IPS-20b (cell line): ENCODE measurements around the gene CLK2.
A peak's percentile ranks its signal among the peaks of the same experiment; 100 is the strongest.

Experiments
- H3K27ac ChIP-seq: one replicate; pipeline ENCODE4 v1.5.1; 2013; ENCODE audit warnings: low read length
- H3K27me3 ChIP-seq: 2 replicates; pipeline ENCODE4 v1.6.1; 2013; ENCODE audit warnings: mild to moderate bottlenecking, low read length, inconsistent platforms; ENCODE audit not compliant: insufficient read depth
- H3K36me3 ChIP-seq: 2 replicates; pipeline ENCODE4 v1.6.1; 2013; ENCODE audit warnings: low read depth, mild to moderate bottlenecking, inconsistent platforms, low read length, moderate library complexity; ENCODE audit not compliant: insufficient read depth
- H3K4me1 ChIP-seq: 2 replicates; pipeline ENCODE4 v1.6.1; 2013; ENCODE audit warnings: mild to moderate bottlenecking, control low read depth, inconsistent platforms, low read length, moderate library complexity; ENCODE audit not compliant: insufficient read depth
- H3K4me3 ChIP-seq: 2 replicates; pipeline ENCODE4 v1.5.1; 2013; ENCODE audit warnings: mild to moderate bottlenecking, low read length, inconsistent platforms
- H3K9ac ChIP-seq: 2 replicates; pipeline ENCODE4 v1.6.1; 2013; ENCODE audit warnings: low read depth, mild to moderate bottlenecking, inconsistent platforms, low read length, moderate library complexity
- H3K9me3 ChIP-seq: 2 replicates; pipeline ENCODE4 v1.6.1; 2013; ENCODE audit warnings: mild to moderate bottlenecking, low read depth, low read length, inconsistent platforms; ENCODE audit not compliant: insufficient read depth

CLK2 gene

DNA sequence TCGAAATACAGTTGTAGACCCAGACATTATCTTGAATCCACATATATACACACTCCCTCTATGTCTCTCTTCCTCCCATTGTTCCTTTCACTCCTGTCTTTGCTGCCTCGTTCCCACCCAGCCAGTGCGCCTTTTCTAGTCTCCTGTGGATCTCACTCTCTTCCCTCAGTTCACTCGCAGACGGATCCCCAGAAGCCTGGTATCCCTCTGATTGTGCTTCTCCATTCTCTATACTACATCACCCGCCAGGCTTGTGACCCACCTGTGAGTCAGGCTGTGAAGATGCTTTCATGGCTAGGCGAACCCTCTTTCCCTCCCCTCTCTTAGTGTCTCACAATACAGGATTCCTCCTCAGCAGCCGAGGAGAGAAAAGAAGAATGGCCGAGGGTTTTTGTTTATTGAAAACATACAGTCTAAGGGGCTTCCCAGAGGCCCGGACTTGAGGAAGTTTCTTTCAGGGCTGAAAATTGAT lies 5.4 kb upstream of the CLK2 start:
- Histone ChIP-seq H3K4me1 (peaks cover 13% of the 10 kb centered on the region), H3K27ac (no peak overlapping the region), H3K36me3 (no peaks in the 10 kb centered on the region), H3K9ac (peak overlapping the region; percentile 7; the same call in 1 of the 2 replicates), H3K27me3 (peaks cover 15% of the 10 kb centered on the region), H3K9me3 (no peaks in the 10 kb centered on the region), H3K4me3 (peak overlapping the region; percentile 40; the same call in 1 of the 2 replicates)

DNA sequence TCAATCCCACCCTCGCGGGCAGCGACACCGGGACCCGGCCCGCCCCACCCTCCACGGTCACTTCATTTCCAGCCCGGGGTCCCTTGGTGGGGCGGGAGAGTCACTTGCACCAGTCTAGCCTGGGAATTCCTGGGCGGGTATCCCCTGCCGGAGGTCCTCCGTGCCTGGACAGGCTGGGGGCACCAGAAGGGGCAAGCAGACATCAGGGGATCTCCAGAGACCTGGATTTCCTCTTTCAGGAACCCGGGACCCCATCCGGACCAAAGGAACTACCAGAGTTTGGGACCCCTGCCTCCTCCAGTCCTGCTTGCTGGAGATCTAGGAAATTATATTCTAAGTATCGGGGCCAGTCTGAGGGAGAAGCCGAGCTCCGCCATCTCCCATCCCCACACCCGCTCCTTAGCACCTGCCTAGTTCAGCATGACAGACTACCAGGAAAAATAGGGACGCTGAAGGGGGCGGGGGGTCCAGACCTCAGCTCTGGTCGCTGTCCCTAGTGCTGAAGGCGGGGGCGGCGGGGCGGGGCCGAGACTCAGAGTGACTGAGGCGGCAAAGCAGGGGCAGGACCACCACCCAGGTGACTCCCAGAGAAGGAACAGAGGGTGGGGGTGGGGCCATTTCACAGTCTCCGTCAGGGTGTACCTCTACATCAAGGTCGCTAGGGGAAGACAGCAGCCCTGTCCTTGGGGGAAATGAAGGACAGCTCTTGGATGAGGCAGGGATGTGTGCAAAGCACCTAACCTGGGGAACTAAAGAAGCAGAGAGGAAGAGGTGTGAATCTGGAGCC lies 4.8 kb upstream of the CLK2 start:
- peaks cover 15% of the 10 kb centered on the region for H3K4me1 ChIP-seq
- H3K9ac ChIP-seq = peak overlapping the region; percentile 41; the same call in 1 of the 2 replicates
- no peaks in the 10 kb centered on the region for H3K9me3 ChIP-seq
- peaks cover 15% of the 10 kb centered on the region for H3K27me3 ChIP-seq
- H3K36me3 ChIP-seq = no peaks in the 10 kb centered on the region
- peak overlapping the region; percentile 70 for H3K4me3 ChIP-seq
- H3K27ac ChIP-seq = no peak overlapping the region

DNA sequence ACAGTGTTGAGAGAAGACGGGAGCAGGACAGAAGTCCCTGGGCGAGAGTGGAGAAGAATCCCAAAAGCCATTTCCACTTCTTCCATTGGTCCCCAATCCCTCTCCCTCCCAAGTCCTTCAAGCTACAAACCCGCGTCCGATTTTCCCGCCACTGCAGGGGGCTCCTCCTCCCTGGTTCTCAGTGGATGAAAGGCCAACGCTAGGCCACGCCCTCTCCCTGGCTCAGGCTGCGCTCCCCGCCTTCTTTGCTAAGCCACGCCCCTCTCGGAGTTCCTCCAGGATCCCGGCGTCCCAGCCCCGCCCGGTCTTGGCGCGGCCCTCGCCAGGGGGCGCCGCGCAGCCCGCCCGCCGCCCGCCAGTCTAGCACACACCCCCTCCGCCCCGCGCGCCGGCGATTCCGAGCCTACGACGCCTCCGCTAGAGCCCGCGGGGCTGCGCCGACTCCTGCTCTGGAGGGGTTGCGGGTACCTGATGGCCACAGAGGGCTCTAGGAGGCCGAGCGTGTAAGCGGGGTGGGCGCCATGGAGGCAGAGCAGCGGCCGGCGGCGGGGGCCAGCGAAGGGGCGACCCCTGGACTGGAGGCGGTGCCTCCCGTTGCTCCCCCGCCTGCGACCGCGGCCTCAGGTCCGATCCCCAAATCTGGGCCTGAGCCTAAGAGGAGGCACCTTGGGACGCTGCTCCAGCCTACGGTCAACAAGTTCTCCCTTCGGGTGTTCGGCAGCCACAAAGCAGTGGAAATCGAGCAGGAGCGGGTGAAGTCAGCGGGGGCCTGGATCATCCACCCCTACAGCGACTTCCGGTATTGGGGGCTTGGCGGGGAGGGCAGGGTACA lies 4.0 kb upstream of the CLK2 start, which contains the start of gene HCN3:
Gene HCN3 (plus strand): TSS at position 394 of the 832 bp plus-strand sequence. CDS start 128 bp downstream, at position 522.
- H3K27ac ChIP-seq = no peak within 1 kb of the TSS
- peaks cover 15% of the 10 kb centered on the region for H3K4me1 ChIP-seq
- H3K4me3 ChIP-seq = peak within 1 kb of the TSS; percentile 70
- no peaks in the 10 kb centered on the region for H3K36me3 ChIP-seq
- peak within 1 kb of the TSS; percentile 41; the same call in 1 of the 2 replicates for H3K9ac ChIP-seq
- H3K27me3 ChIP-seq = peaks cover 15% of the 10 kb centered on the region
- no peaks in the 10 kb centered on the region for H3K9me3 ChIP-seq

DNA sequence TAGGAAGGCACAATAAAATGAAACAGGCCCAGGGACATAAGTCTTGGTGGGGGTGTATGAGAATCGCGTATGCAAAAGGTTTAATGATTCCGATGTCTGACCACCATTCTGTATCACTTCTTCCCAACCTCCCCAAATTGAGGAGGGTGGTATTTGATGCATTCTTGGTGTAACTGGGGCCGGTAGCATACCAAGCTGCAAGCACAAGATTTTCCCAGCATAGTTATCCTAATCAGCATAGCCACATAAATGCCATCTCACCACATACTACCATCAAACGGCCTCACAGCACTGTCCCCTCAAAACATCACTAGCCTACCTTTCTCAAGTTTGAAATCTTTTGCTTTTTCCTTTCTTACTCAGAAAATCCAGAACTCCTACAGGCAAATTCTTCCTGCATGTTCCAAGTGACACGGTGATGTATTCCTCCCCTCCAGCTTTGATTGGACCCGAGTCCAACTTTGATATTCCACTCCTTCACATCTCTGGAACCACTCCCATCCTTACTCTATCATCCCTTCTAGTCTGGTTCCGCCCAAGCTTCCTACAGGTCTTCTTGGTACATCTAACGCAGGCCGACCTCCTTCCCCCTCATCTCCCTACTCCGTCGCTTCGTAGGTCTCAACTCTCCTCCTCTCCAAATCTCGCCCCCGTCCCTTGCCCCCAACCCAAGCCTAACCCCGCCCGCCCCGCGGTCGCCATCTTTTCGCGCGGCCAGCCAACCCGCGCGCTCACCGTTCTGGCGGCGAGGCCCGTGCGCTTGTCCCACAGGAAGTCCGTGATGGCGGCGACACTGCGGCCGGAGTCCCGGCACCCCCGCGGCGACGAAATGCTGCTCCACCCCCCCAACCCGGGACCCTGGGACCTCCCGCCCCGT lies 600 bp downstream of the CLK2 start:
- H3K4me1 ChIP-seq = peaks cover 5% of the 10 kb centered on the region; the same call in 1 of the 2 replicates
- H3K36me3 ChIP-seq = peaks cover 39% of the 10 kb centered on the region
- H3K4me3 ChIP-seq = peak overlapping the region; percentile 98
- peak overlapping the region; percentile 96 for H3K9ac ChIP-seq
- H3K27me3 ChIP-seq = peaks cover 15% of the 10 kb centered on the region
- peak overlapping the region; percentile 84 for H3K27ac ChIP-seq
- no peaks in the 10 kb centered on the region for H3K9me3 ChIP-seq

DNA sequence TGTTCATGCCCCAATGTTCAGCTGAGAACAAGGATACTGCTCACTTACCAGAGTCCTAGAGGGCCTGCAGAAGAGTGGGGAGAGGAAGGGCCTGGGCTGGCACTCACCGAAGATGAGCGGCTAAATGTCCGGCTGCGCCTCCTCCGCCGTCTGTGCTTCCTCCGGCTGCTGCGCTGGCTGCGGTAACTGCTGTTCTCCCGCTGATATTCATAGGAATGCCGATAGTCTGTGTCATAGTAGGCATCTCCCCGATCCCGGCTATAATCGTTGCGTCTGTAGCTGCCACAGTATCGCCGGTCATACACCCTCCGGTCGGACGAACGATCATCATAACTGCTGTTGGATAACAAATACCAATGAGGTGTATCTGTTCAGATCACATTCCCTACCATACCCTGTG lies 3.9 kb downstream of the CLK2 start:
- peaks cover 72% of the 10 kb centered on the region for H3K36me3 ChIP-seq
- no peak overlapping the region for H3K27ac ChIP-seq
- H3K27me3 ChIP-seq = no peaks in the 10 kb centered on the region
- no peak overlapping the region for H3K4me3 ChIP-seq
- H3K9me3 ChIP-seq = no peaks in the 10 kb centered on the region
- H3K4me1 ChIP-seq = peaks cover 3% of the 10 kb centered on the region; the same call in 1 of the 2 replicates
- H3K9ac ChIP-seq = no peak overlapping the region

DNA sequence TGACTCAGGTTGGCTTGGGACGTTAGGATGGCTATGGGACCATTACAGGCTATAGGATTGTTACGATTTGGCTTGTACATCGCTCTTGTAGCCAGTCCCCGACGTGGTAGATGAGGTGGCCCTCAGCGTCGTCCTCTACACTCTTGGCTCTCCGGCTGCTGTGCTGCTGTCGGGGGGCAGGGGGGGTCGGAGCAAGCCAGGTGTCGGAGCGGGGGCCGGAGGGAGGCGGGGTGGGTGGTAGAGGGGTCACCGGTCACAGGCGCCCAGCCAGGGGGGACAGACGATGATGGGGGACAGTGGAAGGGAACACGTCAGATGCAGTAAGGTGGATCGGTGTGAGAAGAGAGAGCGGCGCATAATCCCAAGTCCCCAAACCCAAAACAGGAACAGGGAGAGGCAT lies 4.7 kb downstream of the CLK2 start:
- no peaks in the 10 kb centered on the region for H3K27me3 ChIP-seq

DNA sequence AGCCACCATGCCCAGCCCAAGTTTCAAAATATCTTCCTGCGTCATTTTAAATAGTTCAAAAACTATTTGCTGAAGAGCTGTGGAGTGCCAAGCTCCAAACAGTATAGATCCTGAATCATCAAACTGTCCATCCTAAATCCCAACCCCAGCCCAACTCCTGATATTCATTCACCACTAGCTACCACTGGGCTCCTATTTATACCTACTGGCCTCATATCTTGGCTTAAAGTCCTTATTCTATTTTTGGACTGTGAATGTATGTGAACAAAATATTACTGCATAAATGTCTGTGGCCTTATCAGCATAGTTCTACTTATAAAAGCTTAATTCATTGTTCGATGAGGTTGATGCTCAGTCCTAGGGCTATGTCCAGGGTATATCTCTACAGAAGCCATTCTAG lies 5.9 kb downstream of the CLK2 start:
- Histone ChIP-seq H3K4me1 (no peaks in the 10 kb centered on the region), H3K27ac (no peak overlapping the region)

More for the DNA sequence above, 4.7 kb downstream of the CLK2 start:
- Histone ChIP-seq H3K36me3 (peaks cover 79% of the 10 kb centered on the region), H3K4me1 (peaks cover 1% of the 10 kb centered on the region; the same call in 1 of the 2 replicates), H3K27ac (no peak overlapping the region), H3K9ac (no peak overlapping the region), H3K4me3 (no peak overlapping the region), H3K9me3 (no peaks in the 10 kb centered on the region)

DNA sequence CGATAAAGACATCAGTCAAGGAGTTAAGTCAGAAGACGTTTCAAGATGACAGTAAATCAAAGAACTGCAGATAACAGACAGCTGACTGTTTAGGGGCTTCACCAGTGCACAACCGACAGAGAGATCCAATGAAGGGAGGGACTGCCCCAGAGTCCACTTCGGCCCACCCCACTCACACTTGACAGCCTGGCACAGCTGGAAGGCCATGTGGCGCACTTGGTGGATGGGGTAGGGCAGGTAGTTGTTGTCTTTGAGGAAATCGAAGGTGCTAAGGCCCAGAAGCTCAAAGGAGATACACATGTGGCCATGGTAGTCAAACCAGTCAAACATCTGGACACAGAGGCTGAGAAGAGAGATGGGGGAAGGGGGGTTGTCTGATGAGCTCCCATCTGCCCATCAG lies 6.8 kb downstream of the CLK2 start:
- Histone ChIP-seq H3K27ac (no peak overlapping the region), H3K9me3 (no peaks in the 10 kb centered on the region), H3K27me3 (no peaks in the 10 kb centered on the region), H3K9ac (no peak overlapping the region), H3K4me3 (no peak overlapping the region), H3K36me3 (peaks cover 88% of the 10 kb centered on the region), H3K4me1 (no peaks in the 10 kb centered on the region)

More for the DNA sequence above, 5.9 kb downstream of the CLK2 start:
- Histone ChIP-seq H3K27me3 (no peaks in the 10 kb centered on the region), H3K9me3 (no peaks in the 10 kb centered on the region), H3K36me3 (peaks cover 90% of the 10 kb centered on the region), H3K9ac (no peak overlapping the region), H3K4me3 (no peak overlapping the region)

DNA sequence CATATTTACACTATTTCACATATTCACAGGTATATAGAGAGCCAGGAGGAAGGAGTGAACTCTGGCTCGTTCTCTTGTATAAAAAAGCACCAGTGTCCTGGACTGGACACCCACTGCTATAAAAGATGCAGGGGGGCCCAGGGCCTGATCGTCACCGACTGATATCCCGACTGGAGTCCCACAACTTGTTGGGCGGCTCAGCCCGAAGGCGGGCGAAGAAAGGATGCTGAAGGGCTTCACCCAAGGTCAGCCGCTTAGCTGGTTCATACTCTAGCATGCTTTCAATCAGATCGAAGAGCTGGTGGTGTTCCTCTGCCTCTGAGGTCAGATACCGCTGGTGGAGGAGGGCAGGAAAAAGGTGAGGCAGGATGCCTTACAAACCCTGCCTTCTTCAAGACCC lies 10.2 kb downstream of the CLK2 start:
- Histone ChIP-seq H3K27me3 (no peaks in the 10 kb centered on the region), H3K9ac (peak overlapping the region; percentile 18; the same call in 1 of the 2 replicates), H3K36me3 (peaks cover 61% of the 10 kb centered on the region), H3K4me3 (no peak overlapping the region), H3K4me1 (peaks cover 5% of the 10 kb centered on the region; the same call in 1 of the 2 replicates), H3K27ac (no peak overlapping the region), H3K9me3 (no peaks in the 10 kb centered on the region)

DNA sequence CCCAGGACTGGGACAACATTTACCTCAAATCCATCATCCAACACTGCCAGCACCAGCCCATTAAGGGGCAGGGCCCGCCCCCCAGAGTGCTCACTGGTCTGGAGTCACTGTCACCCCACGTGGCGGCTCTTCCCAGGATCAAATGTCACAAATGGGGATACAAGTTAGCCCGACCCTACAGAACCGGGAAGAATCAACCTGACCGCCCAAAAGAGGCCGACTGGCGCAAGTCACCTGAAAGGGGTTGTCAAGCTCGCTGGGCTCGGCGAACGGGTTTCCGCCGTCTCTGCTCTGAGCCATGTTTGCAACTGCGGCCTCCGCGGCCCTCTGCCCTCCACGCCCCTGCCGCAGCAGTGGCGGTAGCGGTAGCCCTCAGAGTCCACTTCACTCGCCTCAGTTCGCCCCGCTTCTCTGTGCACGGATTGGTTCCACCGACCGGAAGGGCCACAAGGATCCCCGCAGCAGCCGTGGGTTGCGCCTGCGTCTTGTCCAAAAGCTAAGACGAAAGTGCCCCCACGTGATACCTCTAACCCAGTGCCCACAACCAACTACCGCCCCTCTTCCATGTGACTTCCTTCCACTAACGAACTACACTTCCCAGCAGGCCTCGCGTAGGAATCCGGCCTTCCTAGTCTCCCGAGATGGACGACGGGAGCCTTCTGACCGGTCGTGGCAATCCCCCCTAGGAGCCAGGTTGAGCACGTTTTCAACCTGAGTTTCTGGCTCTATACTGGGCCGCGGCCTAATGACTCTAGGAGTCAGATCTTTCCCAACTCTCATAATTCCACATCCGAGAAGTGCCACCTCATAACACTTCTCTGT lies 11.2 kb downstream of the CLK2 start, which contains the start of gene SCAMP3:
Gene SCAMP3 (minus strand): TSS at position 509 of the 822 bp plus-strand sequence. CDS start 209 bp downstream, at position 300.
- Histone ChIP-seq H3K4me1 (peaks cover 5% of the 10 kb centered on the region; the same call in 1 of the 2 replicates), H3K9ac (peak within 1 kb of the TSS; percentile 88), H3K4me3 (peak within 1 kb of the TSS; percentile 88), H3K27me3 (no peaks in the 10 kb centered on the region), H3K9me3 (no peaks in the 10 kb centered on the region), H3K36me3 (peaks cover 52% of the 10 kb centered on the region), H3K27ac (peak within 1 kb of the TSS; percentile 68)
